GM19468 (cell line): ENCODE measurements around the gene PDPK1.
"Not testable (repeated sequence)": the region's sequence is repeated elsewhere in the genome, so short reads cannot be mapped to it uniquely, and the experiment has no call there.

Experiments
- ATAC-seq: cut with Tn5 transposase; IDR thresholded peaks from one replicate; pipeline ENCODE4 v1.9.1; 2021; ENCODE audit warnings: mild to moderate bottlenecking, moderate library complexity, moderate number of reproducible peaks; ENCODE audit not compliant: unreplicated experiment; ENCODE audit errors: extremely low read depth

The PDPK1 gene

DNA sequence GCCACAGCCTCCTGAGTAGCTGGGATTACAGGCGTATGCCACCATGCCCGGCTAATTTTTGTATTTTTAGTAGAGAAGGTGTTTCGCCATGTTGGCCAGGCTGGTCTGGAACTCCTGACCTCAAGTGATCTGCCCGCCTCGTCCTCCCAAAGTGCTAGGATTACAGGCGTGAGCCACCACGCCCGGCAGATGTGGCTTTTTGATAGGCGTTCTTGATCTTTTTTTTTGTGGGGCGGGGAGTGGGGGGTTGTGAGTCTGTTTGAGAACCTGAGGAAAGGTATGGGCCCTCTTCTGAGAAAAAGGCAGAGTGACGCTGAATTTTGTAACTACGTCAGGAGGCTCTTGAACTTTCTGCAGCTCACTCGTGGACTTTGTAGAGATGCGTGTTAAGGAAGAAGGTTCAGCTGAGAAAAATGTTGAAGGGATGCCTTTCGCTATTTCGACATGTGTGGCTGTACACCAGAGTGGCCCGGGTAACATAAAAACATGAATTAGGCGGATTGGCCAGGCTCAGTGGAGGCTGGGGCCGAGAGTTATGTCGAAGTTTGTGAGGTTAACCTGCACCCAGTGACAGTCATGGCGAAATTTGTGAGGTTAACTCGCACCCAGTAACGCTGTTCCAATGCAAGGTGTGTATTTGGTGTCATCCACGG, 1.5 kb downstream of the PDPK1 start:
- not testable (repeated sequence) for ATAC-seq

- ATAC-seq: not testable (repeated sequence)
Measured at GRCh38 chr16:2539845-2540458, 2.1 kb downstream of the PDPK1 start.

- not testable (repeated sequence) for ATAC-seq
Measured at GRCh38 chr16:2540912-2541311, 3.1 kb downstream of the PDPK1 start.

DNA sequence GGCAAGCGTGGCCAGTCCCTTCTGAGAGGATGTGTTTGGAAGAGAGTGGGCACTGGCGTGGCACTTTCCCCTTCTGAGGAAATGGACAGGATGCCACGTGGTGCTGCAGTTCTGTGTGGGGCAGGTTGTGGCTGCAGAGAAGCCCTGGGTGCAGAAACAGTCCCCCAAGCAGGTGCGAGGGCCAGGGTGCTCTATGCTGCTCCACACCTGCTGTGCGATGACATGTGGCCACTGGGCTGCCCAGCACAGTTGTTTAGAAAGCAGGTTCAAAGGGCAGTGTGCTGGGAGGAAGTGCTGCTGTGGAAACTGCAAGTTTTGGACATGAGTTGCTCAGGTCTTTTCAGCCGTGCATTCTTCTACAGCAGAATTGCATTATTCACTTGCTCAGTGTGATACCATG, 3.6 kb downstream of the PDPK1 start:
- ATAC-seq: not testable (repeated sequence)

- not testable (repeated sequence) for ATAC-seq
Measured at GRCh38 chr16:2543771-2544170, 6.0 kb downstream of the PDPK1 start.

GRCh38 chr16:2550283-2550878, 12.6 kb downstream of the PDPK1 start:
- ATAC-seq: not testable (repeated sequence)

- not testable (repeated sequence) for ATAC-seq
Measured at GRCh38 chr16:2551420-2551889, 13.6 kb downstream of the PDPK1 start.

GRCh38 chr16:2554709-2555425, 17.0 kb downstream of the PDPK1 start:
- not testable (repeated sequence) for ATAC-seq

- ATAC-seq: not testable (repeated sequence)
Measured at GRCh38 chr16:2557150-2557549, 19.3 kb downstream of the PDPK1 start.

DNA sequence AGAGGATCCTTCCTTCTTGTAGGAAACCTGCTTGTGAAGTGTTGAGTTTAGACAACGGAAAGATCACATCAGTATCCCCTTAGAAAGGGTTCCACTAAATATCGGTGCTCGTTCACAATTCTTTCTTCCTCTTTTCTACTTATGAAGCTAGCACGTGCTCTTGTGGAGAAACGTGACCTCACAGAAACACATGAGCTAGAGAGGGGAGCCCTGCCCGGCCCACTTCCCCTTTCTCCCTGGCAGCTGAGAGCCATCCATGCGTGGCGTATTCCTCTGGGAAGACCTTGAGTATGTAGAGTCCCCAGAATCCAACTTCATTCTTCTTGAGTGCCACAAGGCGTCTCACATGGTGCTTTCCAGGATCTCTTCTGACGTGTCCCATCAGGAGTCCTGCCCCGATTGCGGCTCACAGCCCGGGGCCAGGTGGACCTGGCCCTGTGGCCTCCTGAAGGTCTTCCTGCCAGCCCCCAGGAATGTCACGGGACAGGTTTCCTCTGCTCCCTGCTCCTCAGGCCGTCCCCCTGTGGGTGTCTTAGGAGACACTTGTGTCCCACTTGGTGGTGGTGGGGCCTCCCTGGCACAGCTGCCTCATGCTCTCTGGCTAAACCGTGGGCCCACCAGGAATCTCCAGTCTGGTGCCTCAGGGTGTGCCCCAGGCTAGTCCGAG, 22.4 kb downstream of the PDPK1 start:
- not testable (repeated sequence) for ATAC-seq

- not testable (repeated sequence) for ATAC-seq
Measured at GRCh38 chr16:2560798-2561133, 22.9 kb downstream of the PDPK1 start.

- ATAC-seq: not testable (repeated sequence)
Measured at GRCh38 chr16:2567506-2567905, 29.7 kb downstream of the PDPK1 start.

GRCh38 chr16:2568573-2568972, 30.8 kb downstream of the PDPK1 start:
- ATAC-seq: not testable (repeated sequence)

- ATAC-seq: not testable (repeated sequence)
Measured at GRCh38 chr16:2572704-2573103, 34.9 kb downstream of the PDPK1 start.

DNA sequence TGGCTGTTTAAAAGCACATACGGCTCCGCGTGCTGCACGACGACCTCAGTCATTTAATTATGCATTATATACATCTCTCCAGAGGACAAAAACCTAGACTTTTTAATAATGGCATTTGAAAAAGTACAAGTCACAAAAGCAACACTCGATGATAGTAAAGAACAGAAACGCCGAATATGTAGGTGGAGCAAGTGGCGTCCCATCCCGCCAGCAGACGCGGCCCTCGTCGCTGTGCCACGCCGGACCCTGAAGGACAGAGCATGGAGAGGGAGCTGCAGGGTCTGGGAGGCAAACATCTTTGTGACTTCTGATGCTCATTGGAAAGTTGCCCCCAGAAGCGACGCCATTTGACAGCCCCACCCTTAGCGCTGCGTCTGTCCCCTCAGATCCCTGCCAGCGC, 38.0 kb downstream of the PDPK1 start:
- ATAC-seq: not testable (repeated sequence)

GRCh38 chr16:2577044-2577443, 39.2 kb downstream of the PDPK1 start:
- not testable (repeated sequence) for ATAC-seq

GRCh38 chr16:2578905-2579304, 41.1 kb downstream of the PDPK1 start:
- not testable (repeated sequence) for ATAC-seq

- ATAC-seq: not testable (repeated sequence)
Measured at GRCh38 chr16:2580143-2580542, 42.3 kb downstream of the PDPK1 start.

DNA sequence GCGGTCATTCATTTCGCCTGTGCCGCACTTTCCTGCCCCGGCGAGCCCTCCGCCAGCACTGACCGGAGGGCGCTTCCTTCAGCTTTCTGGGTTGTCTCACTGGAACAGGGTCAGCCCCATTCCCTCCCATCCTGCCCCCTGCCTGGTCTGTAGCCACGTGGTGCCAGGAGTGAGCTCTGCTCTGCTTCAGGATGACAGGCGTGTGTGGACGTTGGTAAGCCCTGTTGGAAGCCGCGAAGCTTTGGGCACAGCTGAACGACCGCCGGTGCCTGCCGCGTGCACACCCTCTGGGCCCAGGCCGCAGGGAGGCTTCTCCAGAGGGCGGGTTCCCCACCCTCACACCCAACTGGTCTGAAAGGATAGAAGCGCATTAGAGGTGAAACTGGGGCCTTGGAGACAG, 43.0 kb downstream of the PDPK1 start:
- not testable (repeated sequence) for ATAC-seq
